WTC11 (cell line): ENCODE data around the gene MSI2. TPM values are rescaled to one million over a fixed set of nuclear protein-coding genes. Genes with fewer than 3 reads are reported as not detected.
A peak's percentile ranks its signal among the peaks of the same experiment; 100 is the strongest.

ENCODE experiments used
- ATAC-seq: fragments of 200-7000 bp; cut with Tn5 transposase; 2 replicates; pipeline ENCODE4 v1.10.0; 2021; ENCODE audit warnings: mild to moderate bottlenecking, moderate library complexity
- CTCF ChIA-PET: fragments of 300-600 bp; sonication (Branson Sonifier 250); formaldehyde crosslinking; loops from one replicate; lab custom pipeline; 2021; ENCODE audit warnings: antibody characterized with exemption; lab: Charles Lee
- POLR2A ChIA-PET: fragments of 350-600 bp; sonication (Branson Sonifier 250); formaldehyde crosslinking; loops from one replicate; lab custom pipeline; 2021; ENCODE audit warnings: antibody characterized with exemption; lab: Charles Lee
- DNase-seq: peaks from one replicate; pipeline ENCODE4 v3.0.0; 2021; ENCODE audit warnings: low spot score
- H3K27ac Mint-ChIP-seq: 2 replicates; pipeline ENCODE4 v1.8.0; 2021; ENCODE audit warnings: mixed read lengths
- H3K27me3 Mint-ChIP-seq: 2 replicates; pipeline ENCODE4 v1.8.0; 2021; ENCODE audit warnings: low read depth, mild to moderate bottlenecking, moderate library complexity, mixed read lengths
- H3K36me3 Mint-ChIP-seq: 2 replicates; pipeline ENCODE4 v1.8.0; 2021; ENCODE audit warnings: mixed read lengths
- H3K4me1 Mint-ChIP-seq: 2 replicates; pipeline ENCODE4 v1.8.0; 2022; ENCODE audit warnings: mixed read lengths
- H3K4me3 Mint-ChIP-seq: 2 replicates; pipeline ENCODE4 v1.8.0; 2021; ENCODE audit warnings: mild to moderate bottlenecking, moderate library complexity, mixed read lengths
- H3K9me3 Mint-ChIP-seq: 2 replicates; pipeline ENCODE4 v1.8.0; 2021; ENCODE audit warnings: mixed read lengths
- ELF4 ChIP-seq: sonication (generic); formaldehyde crosslinking; IDR thresholded peaks from 2 replicates; pipeline ENCODE4 v1.8.1; 2022; ENCODE audit warnings: low read depth, mild to moderate bottlenecking, moderate library complexity, missing genetic modification reagents
- GRHL2 ChIP-seq: fragments of 250-450 bp; sonication (Bioruptor Pico); IDR thresholded peaks from 2 replicates; pipeline ENCODE4 v1.8.0; 2022; ENCODE audit warnings: mild to moderate bottlenecking, moderate library complexity; ENCODE audit not compliant: insufficient replicate concordance, severe bottlenecking
- GTF2I ChIP-seq: fragments of 250-450 bp; sonication (Bioruptor Pico); conservative IDR thresholded peaks from 2 replicates; pipeline ENCODE4 v1.4.0; 2021; ENCODE audit warnings: mild to moderate bottlenecking
- JUN ChIP-seq: sonication (generic); formaldehyde crosslinking; IDR thresholded peaks from 2 replicates; pipeline ENCODE4 v1.8.0; 2023; ENCODE audit warnings: mild to moderate bottlenecking, missing genetic modification reagents
- NFATC4 ChIP-seq: fragments of 250-450 bp; sonication (Bioruptor Pico); IDR thresholded peaks from 2 replicates; pipeline ENCODE4 v1.9.0; 2021; ENCODE audit warnings: mild to moderate bottlenecking
- RELA ChIP-seq: sonication (generic); formaldehyde crosslinking; IDR thresholded peaks from 2 replicates; pipeline ENCODE4 v1.8.1; 2022; ENCODE audit warnings: missing genetic modification reagents, mild to moderate bottlenecking, borderline replicate concordance
- SOX15 ChIP-seq: fragments of 250-450 bp; sonication (Bioruptor Pico); IDR thresholded peaks from 2 replicates; pipeline ENCODE4 v1.9.0; 2021; ENCODE audit warnings: mild to moderate bottlenecking
- SP1 ChIP-seq: sonication (generic); formaldehyde crosslinking; conservative IDR thresholded peaks from 2 replicates; pipeline ENCODE4 v1.8.1; 2022; ENCODE audit warnings: missing genetic modification reagents
- ZBTB21 ChIP-seq: sonication (generic); formaldehyde crosslinking; IDR thresholded peaks from 2 replicates; pipeline ENCODE4 v1.8.1; 2023; ENCODE audit warnings: mild to moderate bottlenecking, missing genetic modification reagents, borderline replicate concordance
- ZNF219 ChIP-seq: sonication (generic); formaldehyde crosslinking; IDR thresholded peaks from 2 replicates; pipeline ENCODE4 v1.8.0; 2023; ENCODE audit warnings: missing genetic modification reagents, mild to moderate bottlenecking, borderline replicate concordance
- ZNF263 ChIP-seq: sonication (generic); formaldehyde crosslinking; IDR thresholded peaks from 2 replicates; pipeline ENCODE4 v1.8.1; 2022; ENCODE audit warnings: low read depth, mild to moderate bottlenecking, moderate library complexity, missing genetic modification reagents
- ZNF416 ChIP-seq: fragments of 250-450 bp; sonication (Bioruptor Pico); IDR thresholded peaks from 2 replicates; pipeline ENCODE4 v1.9.0; 2021; ENCODE audit warnings: mild to moderate bottlenecking, inconsistent platforms
- total RNA-seq: library from RNA; stranded (reverse); gene quantifications from 3 replicates; pipeline ENCODE4 v1.2.3, GENCODE V29; 2021
- TF ChIP-seq, protein P1 (sequence below): sonication (generic); formaldehyde crosslinking; IDR thresholded peaks from 2 replicates; pipeline ENCODE4 v1.8.0; 2023; ENCODE audit warnings: mild to moderate bottlenecking, missing genetic modification reagents
- TF ChIP-seq, protein P2 (sequence below): sonication (generic); formaldehyde crosslinking; IDR thresholded peaks from 2 replicates; pipeline ENCODE4 v1.8.1; 2023; ENCODE audit warnings: mild to moderate bottlenecking, moderate library complexity, missing genetic modification reagents
- TF ChIP-seq, protein P3 (sequence below): fragments of 250-450 bp; sonication (Bioruptor Pico); IDR thresholded peaks from 2 replicates; pipeline ENCODE4 v1.9.0; 2021; ENCODE audit warnings: mild to moderate bottlenecking
- TF ChIP-seq, protein P4 (sequence below): sonication (generic); formaldehyde crosslinking; IDR thresholded peaks from 2 replicates; pipeline ENCODE4 v1.8.1; 2022; ENCODE audit warnings: low read depth, missing genetic modification reagents, borderline replicate concordance
- TF ChIP-seq, protein P5 (sequence below): sonication (generic); formaldehyde crosslinking; IDR thresholded peaks from 2 replicates; pipeline ENCODE4 v1.8.1; 2023; ENCODE audit warnings: mild to moderate bottlenecking, missing genetic modification reagents, borderline replicate concordance
- TF ChIP-seq, protein P6 (sequence below): sonication (generic); formaldehyde crosslinking; conservative IDR thresholded peaks from 2 replicates; pipeline ENCODE4 v1.8.1; 2023; ENCODE audit warnings: mild to moderate bottlenecking, low read depth, missing genetic modification reagents, moderate library complexity

MSI2 gene
- total RNA-seq, 1 experiment from 2014 or later = 82.1 TPM

DNA sequence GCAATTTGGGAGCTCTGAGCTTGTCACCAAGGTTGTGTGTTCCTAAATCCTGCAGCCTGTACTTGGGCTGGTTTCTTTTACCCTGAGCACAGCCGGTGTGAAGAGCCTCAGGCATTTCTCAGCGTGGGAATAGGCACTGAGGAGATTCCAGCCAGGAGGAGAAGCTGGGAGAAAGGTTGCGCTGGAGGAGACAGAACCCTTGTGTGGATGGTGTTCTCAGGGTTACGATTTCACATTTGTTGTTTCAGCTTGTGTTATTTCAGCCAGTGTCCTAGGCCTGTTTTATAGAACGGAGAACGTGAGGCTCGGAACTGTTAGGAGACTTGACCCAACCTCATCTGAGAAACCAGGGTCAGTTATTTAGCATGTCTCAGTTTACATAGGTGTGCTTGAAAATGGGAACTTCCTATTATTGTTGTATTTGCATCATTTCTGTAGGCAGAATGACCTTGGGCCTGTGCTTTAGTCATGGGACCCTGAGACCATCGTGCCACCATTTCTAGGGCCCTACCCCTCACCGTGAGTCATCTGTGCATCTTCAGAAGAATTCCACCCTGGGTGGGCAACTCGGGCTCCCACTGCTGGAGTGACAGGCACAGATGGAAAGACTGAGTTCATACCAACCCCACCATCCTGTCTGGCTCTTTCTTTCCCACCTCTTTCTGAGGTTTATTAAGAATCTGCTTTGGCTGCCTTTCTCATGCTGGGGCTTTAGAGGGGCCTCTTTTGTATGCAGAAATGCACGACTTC, 134.9 kb downstream of the MSI2 start (continued):
- TF ChIP-seq, protein P1, sequence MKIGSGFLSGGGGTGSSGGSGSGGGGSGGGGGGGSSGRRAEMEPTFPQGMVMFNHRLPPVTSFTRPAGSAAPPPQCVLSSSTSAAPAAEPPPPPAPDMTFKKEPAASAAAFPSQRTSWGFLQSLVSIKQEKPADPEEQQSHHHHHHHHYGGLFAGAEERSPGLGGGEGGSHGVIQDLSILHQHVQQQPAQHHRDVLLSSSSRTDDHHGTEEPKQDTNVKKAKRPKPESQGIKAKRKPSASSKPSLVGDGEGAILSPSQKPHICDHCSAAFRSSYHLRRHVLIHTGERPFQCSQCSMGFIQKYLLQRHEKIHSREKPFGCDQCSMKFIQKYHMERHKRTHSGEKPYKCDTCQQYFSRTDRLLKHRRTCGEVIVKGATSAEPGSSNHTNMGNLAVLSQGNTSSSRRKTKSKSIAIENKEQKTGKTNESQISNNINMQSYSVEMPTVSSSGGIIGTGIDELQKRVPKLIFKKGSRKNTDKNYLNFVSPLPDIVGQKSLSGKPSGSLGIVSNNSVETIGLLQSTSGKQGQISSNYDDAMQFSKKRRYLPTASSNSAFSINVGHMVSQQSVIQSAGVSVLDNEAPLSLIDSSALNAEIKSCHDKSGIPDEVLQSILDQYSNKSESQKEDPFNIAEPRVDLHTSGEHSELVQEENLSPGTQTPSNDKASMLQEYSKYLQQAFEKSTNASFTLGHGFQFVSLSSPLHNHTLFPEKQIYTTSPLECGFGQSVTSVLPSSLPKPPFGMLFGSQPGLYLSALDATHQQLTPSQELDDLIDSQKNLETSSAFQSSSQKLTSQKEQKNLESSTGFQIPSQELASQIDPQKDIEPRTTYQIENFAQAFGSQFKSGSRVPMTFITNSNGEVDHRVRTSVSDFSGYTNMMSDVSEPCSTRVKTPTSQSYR = no peak
- TF ChIP-seq, protein P2, sequence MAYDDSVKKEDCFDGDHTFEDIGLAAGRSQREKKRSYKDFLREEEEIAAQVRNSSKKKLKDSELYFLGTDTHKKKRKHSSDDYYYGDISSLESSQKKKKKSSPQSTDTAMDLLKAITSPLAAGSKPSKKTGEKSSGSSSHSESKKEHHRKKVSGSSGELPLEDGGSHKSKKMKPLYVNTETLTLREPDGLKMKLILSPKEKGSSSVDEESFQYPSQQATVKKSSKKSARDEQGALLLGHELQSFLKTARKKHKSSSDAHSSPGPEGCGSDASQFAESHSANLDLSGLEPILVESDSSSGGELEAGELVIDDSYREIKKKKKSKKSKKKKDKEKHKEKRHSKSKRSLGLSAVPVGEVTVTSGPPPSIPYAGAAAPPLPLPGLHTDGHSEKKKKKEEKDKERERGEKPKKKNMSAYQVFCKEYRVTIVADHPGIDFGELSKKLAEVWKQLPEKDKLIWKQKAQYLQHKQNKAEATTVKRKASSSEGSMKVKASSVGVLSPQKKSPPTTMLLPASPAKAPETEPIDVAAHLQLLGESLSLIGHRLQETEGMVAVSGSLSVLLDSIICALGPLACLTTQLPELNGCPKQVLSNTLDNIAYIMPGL = no peak
- TF ChIP-seq ELF4 (CRISPR knock-in tag) (no peak), ZNF263 (CRISPR knock-in tag) (no peak), JUN (no peak), GRHL2 (CRISPR knock-in tag) (no peak), ZNF416 (CRISPR knock-in tag) (no peak), ZNF219 (CRISPR knock-in tag) (no peak), ZBTB21 (CRISPR knock-in tag) (no peak), SOX15 (CRISPR knock-in tag) (no peak), SP1 (CRISPR knock-in tag) (no peak), NFATC4 (CRISPR knock-in tag) (no peak)

DNA sequence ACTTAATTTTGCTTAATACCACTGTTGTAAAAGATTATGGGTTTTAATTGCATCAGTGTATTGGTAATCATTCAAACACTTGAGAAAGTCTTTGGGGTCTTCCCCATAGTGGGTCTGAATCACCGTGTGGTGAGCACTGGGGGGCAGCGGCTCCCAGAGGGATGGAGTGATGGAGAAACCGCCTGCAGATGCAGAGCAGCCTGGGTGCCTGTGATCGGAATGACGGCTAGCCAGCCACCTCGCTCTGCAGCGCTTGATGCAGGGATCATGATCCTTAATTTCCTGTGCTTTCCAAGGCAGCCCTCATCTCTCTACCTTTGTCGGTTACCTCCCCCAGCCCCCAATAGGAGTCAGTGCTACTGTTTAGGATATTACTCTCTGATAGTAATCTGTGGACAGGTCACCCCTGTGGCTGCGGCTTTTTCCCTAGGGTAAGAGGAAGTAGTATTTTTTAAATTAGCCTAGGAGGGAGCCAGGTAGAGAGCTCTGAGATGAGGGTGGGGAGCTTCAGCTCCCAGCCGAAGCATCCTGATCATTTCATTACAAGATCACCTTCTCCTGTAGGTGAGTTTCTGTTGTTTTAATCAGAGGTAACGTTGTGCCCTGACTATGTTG, 135.6 kb downstream of the MSI2 start:
- TF ChIP-seq RELA (CRISPR knock-in tag) (no peak), GRHL2 (CRISPR knock-in tag) (no peak)
- TF ChIP-seq, all 79 proteins: peak for 0

DNA sequence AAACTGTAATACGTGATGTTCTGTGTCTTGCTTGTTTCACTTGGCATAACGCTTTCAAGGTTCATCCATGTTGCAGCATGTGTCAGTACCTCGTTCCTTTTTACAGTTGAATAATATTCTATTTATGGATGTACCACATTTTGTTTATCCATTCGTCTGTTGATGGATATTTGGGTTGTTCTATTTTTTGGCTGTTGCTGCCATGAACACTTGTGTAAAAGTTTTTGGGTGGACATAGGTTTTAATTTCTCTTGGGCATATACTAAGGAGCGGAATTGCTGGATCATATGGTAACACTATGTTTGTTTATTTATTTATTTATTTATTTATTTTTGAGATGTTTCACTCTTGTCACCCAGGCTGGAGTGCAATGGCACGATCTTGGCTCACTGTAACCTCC, 137.0 kb downstream of the MSI2 start:
- ATAC-seq (no peak), DNase-seq (no peak)
- Mint-ChIP-seq H3K27ac (no peak overlapping the region), H3K36me3 (peaks cover 27% of the 10 kb centered on the region), H3K9me3 (peaks cover 24% of the 10 kb centered on the region), H3K4me1 (peaks cover 56% of the 10 kb centered on the region), H3K4me3 (no peak overlapping the region), H3K27me3 (no peaks in the 10 kb centered on the region)
- CTCF ChIA-PET = no interaction called here
- POLR2A ChIA-PET = no interaction called here
- TF ChIP-seq, protein P3, sequence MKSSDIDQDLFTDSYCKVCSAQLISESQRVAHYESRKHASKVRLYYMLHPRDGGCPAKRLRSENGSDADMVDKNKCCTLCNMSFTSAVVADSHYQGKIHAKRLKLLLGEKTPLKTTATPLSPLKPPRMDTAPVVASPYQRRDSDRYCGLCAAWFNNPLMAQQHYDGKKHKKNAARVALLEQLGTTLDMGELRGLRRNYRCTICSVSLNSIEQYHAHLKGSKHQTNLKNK = no peak
- TF ChIP-seq, protein P4, sequence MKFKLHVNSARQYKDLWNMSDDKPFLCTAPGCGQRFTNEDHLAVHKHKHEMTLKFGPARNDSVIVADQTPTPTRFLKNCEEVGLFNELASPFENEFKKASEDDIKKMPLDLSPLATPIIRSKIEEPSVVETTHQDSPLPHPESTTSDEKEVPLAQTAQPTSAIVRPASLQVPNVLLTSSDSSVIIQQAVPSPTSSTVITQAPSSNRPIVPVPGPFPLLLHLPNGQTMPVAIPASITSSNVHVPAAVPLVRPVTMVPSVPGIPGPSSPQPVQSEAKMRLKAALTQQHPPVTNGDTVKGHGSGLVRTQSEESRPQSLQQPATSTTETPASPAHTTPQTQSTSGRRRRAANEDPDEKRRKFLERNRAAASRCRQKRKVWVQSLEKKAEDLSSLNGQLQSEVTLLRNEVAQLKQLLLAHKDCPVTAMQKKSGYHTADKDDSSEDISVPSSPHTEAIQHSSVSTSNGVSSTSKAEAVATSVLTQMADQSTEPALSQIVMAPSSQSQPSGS (CRISPR knock-in tag) = no peak
- TF ChIP-seq, protein P5, sequence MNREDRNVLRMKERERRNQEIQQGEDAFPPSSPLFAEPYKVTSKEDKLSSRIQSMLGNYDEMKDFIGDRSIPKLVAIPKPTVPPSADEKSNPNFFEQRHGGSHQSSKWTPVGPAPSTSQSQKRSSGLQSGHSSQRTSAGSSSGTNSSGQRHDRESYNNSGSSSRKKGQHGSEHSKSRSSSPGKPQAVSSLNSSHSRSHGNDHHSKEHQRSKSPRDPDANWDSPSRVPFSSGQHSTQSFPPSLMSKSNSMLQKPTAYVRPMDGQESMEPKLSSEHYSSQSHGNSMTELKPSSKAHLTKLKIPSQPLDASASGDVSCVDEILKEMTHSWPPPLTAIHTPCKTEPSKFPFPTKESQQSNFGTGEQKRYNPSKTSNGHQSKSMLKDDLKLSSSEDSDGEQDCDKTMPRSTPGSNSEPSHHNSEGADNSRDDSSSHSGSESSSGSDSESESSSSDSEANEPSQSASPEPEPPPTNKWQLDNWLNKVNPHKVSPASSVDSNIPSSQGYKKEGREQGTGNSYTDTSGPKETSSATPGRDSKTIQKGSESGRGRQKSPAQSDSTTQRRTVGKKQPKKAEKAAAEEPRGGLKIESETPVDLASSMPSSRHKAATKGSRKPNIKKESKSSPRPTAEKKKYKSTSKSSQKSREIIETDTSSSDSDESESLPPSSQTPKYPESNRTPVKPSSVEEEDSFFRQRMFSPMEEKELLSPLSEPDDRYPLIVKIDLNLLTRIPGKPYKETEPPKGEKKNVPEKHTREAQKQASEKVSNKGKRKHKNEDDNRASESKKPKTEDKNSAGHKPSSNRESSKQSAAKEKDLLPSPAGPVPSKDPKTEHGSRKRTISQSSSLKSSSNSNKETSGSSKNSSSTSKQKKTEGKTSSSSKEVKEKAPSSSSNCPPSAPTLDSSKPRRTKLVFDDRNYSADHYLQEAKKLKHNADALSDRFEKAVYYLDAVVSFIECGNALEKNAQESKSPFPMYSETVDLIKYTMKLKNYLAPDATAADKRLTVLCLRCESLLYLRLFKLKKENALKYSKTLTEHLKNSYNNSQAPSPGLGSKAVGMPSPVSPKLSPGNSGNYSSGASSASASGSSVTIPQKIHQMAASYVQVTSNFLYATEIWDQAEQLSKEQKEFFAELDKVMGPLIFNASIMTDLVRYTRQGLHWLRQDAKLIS (CRISPR knock-in tag) = no peak
- no peak for TF ChIP-seq GTF2I (CRISPR knock-in tag)
- TF ChIP-seq, protein P6, sequence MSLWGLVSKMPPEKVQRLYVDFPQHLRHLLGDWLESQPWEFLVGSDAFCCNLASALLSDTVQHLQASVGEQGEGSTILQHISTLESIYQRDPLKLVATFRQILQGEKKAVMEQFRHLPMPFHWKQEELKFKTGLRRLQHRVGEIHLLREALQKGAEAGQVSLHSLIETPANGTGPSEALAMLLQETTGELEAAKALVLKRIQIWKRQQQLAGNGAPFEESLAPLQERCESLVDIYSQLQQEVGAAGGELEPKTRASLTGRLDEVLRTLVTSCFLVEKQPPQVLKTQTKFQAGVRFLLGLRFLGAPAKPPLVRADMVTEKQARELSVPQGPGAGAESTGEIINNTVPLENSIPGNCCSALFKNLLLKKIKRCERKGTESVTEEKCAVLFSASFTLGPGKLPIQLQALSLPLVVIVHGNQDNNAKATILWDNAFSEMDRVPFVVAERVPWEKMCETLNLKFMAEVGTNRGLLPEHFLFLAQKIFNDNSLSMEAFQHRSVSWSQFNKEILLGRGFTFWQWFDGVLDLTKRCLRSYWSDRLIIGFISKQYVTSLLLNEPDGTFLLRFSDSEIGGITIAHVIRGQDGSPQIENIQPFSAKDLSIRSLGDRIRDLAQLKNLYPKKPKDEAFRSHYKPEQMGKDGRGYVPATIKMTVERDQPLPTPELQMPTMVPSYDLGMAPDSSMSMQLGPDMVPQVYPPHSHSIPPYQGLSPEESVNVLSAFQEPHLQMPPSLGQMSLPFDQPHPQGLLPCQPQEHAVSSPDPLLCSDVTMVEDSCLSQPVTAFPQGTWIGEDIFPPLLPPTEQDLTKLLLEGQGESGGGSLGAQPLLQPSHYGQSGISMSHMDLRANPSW (CRISPR knock-in tag) = no peak

More for the DNA sequence above, 135.6 kb downstream of the MSI2 start:
- peaks cover 53% of the 10 kb centered on the region for H3K4me1 Mint-ChIP-seq
- ChIA-PET POLR2A (interaction anchor here (0.6 kb wide), 1 partner anchor 131 kb away, joined by 5 read pairs; no protein-coding TSS in a partner anchor), CTCF (interaction anchor here (0.6 to 1.0 kb wide), 4 partner anchors 35 to 223 kb away, joined by 3 to 5 read pairs (median 4); no protein-coding TSS in a partner anchor)
- H3K27me3 Mint-ChIP-seq = no peaks in the 10 kb centered on the region
- peaks cover 32% of the 10 kb centered on the region for H3K36me3 Mint-ChIP-seq
- peaks cover 30% of the 10 kb centered on the region for H3K9me3 Mint-ChIP-seq
- H3K27ac Mint-ChIP-seq = peak overlapping the region; percentile 71
- peak; percentile 72 for ATAC-seq
- H3K4me3 Mint-ChIP-seq = no peak overlapping the region
- no peak for DNase-seq
